GM12873 (cell line): ENCODE measurements around the gene GPR42.

Source experiments
- CTCF ChIP-seq: IDR thresholded peaks from 2 replicates; pipeline ENCODE4 v1.5.1; 2012; ENCODE audit warnings: low read depth, mild to moderate bottlenecking, moderate library complexity, low read length, control low read depth; ENCODE audit not compliant: insufficient read depth; ENCODE audit errors: missing control alignments

GPR42 gene

DNA sequence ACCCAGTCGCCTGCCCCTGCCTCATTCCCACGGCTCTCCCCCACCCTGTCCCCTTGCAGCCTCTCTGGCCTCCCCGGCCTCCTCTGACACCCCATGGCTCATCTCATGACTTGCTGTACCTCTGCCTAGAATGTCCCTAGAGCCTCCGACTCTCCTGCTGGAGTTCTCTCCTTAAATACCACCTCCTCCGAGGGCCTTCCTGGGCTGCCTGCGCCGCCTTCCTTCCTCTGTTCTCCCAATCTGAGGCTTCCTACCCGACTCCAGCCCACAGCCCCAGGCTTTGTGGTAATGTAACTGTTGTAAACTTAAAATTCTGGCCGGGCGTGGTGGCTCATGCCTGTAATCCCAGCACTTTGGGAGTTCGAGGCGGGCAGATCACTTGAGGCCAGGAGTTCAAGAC, 27.7 kb downstream of the GPR42 start:
- TF ChIP-seq CTCF = no peak

- TF ChIP-seq CTCF = no peak
Measured at GRCh38 chr19:35399231-35399630, 28.4 kb downstream of the GPR42 start.

GRCh38 chr19:35399948-35400772, 29.3 kb downstream of the GPR42 start:
- TF ChIP-seq CTCF = no peak

DNA sequence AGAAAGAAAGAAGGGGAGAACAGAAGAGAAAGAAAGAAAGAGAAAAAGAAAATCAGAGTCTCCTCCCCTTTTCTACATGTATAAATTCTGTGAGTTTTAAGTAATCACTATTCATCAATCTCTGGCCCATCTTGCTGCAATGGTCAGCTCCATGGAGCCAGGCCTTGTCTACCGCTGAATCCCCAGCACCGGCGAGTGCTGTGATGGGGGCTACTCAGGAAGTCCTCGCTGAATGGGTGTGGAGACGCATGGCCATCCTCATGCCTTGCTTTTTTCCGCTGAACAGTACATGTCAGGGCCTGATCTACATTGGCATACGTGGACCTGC, 29.9 kb downstream of the GPR42 start:
- no peak for TF ChIP-seq CTCF

DNA sequence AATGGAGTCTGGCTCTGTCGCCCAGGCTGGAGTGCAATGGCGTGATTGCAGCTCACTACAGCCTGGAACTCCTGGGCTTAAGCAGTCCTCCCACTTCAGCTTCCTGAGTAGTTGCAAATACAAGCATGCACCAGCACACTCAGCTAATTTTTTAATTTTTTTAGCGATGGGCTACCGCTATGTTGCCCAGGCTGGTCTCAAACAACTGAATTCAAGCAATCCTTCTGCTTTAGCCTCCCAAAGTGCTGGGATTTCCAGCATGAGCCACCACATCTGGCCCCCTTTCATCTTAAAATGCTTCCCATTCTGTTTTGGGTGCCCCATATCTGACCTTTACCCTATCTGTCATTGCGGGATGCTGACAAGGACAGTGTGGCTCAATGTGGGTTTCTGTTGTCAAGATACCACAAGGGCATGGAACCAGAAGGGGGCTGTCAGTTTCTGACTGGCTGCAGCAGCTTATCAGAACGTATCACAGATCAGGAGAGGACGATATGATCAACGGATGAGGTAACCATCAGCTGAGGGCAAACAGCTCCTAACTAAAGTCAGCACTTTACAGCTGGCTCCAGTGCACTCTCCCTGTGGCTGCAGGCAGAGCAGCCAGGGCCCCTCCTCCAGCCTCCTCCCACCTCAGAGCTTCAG, 32.4 kb downstream of the GPR42 start:
- TF ChIP-seq CTCF = no peak

GRCh38 chr19:35404879-35405622, 34.2 kb downstream of the GPR42 start:
- TF ChIP-seq CTCF = no peak

DNA sequence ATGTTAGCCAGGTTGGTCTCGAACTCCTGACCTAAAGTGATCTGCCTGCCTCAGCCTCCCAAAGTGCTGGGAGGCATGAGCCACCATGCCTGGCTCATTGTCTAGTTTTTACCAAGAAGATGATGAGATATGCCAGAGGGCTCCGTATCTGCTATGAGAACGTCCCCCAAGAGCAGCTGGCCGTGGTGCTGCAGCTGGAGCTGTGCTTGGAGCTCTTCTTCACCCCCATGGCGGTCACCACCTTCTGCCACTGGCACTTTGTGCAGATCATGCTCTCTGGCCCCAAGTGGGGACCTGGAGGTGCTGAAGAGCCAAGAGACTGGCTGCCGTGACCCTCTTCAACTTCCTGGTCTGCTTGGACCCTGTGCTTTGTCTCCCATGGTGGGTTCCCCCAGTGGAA, 36.8 kb downstream of the GPR42 start:
- no peak for TF ChIP-seq CTCF
